HepG2 (cell line): ENCODE measurements around the gene KLHL7. TPM values are rescaled to one million over a fixed set of nuclear protein-coding genes. Genes with fewer than 3 reads are reported as not detected.

Experiments
- ARID2 ChIP-seq: sonication (generic); formaldehyde crosslinking; IDR thresholded peaks from 2 replicates; pipeline ENCODE4 v1.8.1; 2022; ENCODE audit warnings: mild to moderate bottlenecking, missing genetic modification reagents, borderline replicate concordance
- CREB1 ChIP-seq, 2 experiments: fragments of 450-650 bp in 1 of 2; IDR thresholded peaks; 2 replicates each; pipeline ENCODE4 v1.6.1; 2016 to 2017; ENCODE audit warnings: control low read depth in 1 of 2, mild to moderate bottlenecking in 1 of 2, missing compliant biosample characterization in 1 of 2, missing genetic modification characterization in 1 of 2
- DPF2 ChIP-seq: sonication (generic); formaldehyde crosslinking; IDR thresholded peaks from 2 replicates; pipeline ENCODE4 v1.4.0; 2020; ENCODE audit warnings: mild to moderate bottlenecking, low read depth, missing genetic modification reagents, borderline replicate concordance
- EHMT2 ChIP-seq: fragments of 200-600 bp; sonication (generic); IDR thresholded peaks from 2 replicates; pipeline ENCODE4 v1.7.0; 2017; ENCODE audit warnings: antibody characterized with exemption, low read depth, low read length, borderline replicate concordance
- HDAC6 ChIP-seq: fragments of 200-600 bp; sonication (generic); IDR thresholded peaks from 2 replicates; pipeline ENCODE4 v1.7.0; 2017; ENCODE audit warnings: mild to moderate bottlenecking, antibody characterized with exemption, low read length, low read depth
- IRF2 ChIP-seq: IDR thresholded peaks from 2 replicates; pipeline ENCODE4 v1.6.1; 2018; ENCODE audit warnings: missing genetic modification reagents, missing compliant biosample characterization
- SNAPC4 ChIP-seq: sonication (generic); formaldehyde crosslinking; IDR thresholded peaks from 2 replicates; pipeline ENCODE4 v1.4.0; 2020; ENCODE audit warnings: mild to moderate bottlenecking, missing genetic modification reagents
- SOX6 ChIP-seq, 2 experiments: fragments of 450-650 bp in 1 of 2; sonication (generic) in 1 of 2; formaldehyde crosslinking in 1 of 2; IDR thresholded peaks; 2 replicates each; pipeline versions ENCODE4 v1.4.0 to v1.6.1; 2017 to 2020; ENCODE audit warnings: antibody characterized with exemption in 1 of 2, mild to moderate bottlenecking in 1 of 2, missing genetic modification reagents in 1 of 2
- UBTF ChIP-seq: sonication (generic); formaldehyde crosslinking; IDR thresholded peaks from 2 replicates; pipeline ENCODE4 v1.4.0; 2020; ENCODE audit warnings: mild to moderate bottlenecking, missing genetic modification reagents
- ZGPAT ChIP-seq: IDR thresholded peaks from 2 replicates; pipeline ENCODE4 v1.6.1; 2016; ENCODE audit warnings: mild to moderate bottlenecking
- ZNF260 ChIP-seq: sonication (generic); formaldehyde crosslinking; IDR thresholded peaks from 2 replicates; pipeline ENCODE4 v1.4.0; 2020; ENCODE audit warnings: missing genetic modification reagents, low read depth, mild to moderate bottlenecking, borderline replicate concordance
- ZNF33B ChIP-seq: sonication (generic); formaldehyde crosslinking; IDR thresholded peaks from 2 replicates; pipeline ENCODE4 v1.5.1; 2020; ENCODE audit warnings: mild to moderate bottlenecking, missing genetic modification reagents
- ZNF564 ChIP-seq: sonication (generic); formaldehyde crosslinking; IDR thresholded peaks from 2 replicates; pipeline ENCODE4 v1.8.1; 2023; ENCODE audit warnings: mild to moderate bottlenecking, missing genetic modification reagents
- ZNF749 ChIP-seq: sonication (generic); formaldehyde crosslinking; IDR thresholded peaks from 2 replicates; pipeline ENCODE4 v1.8.0; 2022; ENCODE audit warnings: mild to moderate bottlenecking, missing genetic modification reagents, moderate library complexity, borderline replicate concordance
- polyA plus RNA-seq, 8 experiments: library from polyadenylated mRNA; depleted of rRNA in 3 of 8; stranded (reverse) in 7 of 8; unstranded in 1 of 8; fragments of >200 nt; fragmentation: Illumina TruSeq in 4 of 8; extraction: Trizol in 4 of 8; gene quantifications; 2 replicates each; pipeline versions ENCODE4 v1.2.1 to v1.2.3, GENCODE V29; 2011 to 2016; ENCODE audit warnings: low read depth in 4 of 8, missing spikeins in 1 of 8, mixed read lengths in 1 of 8; ENCODE audit not compliant: insufficient read depth in 1 of 8
- total RNA-seq, 5 experiments: library from RNA; depleted of rRNA; stranded (reverse); fragments of >200 nt; fragmentation: Illumina TruSeq; extraction: Trizol; gene quantifications; 2 replicates each; pipeline ENCODE4 v1.2.3, GENCODE V29; 2016; ENCODE audit warnings: low read depth in 1 of 5
- TF ChIP-seq, protein P1 (sequence below): IDR thresholded peaks from 2 replicates; pipeline ENCODE4 v1.6.1; 2012; ENCODE audit warnings: low read length, improper control_type of control experiment

KLHL7 gene
- total and polyA plus RNA-seq, 2 of the 13 experiments (the other 11 are each of a cell fraction or from before 2014, with no cell fraction given) = 16.2 to 34.4 TPM

- TF ChIP-seq SNAPC4 (CRISPR knock-in tag) (no peak), ZGPAT (CRISPR knock-in tag) (peak; percentile 61; the same call in 1 of the 2 replicates), HDAC6 (no peak), ARID2 (CRISPR knock-in tag) (peak; percentile 80; the same call in 1 of the 2 replicates), ZNF749 (CRISPR knock-in tag) (peak; percentile 77; the same call in 1 of the 2 replicates), IRF2 (peak; percentile 74; the same call in 1 of the 2 replicates), ZNF33B (CRISPR knock-in tag) (no peak; the same call in 1 of the 2 replicates), SOX6 (IDR thresholded peaks at IDR 0.05) (no peak), SOX6 (CRISPR knock-in tag; IDR thresholded peaks at IDR 0.05) (peak; percentile 36; the same call in 1 of the 2 replicates), DPF2 (CRISPR knock-in tag) (no peak), CREB1 (IDR thresholded peaks at IDR 0.05) (peak; percentile 94), CREB1 (CRISPR knock-in tag; IDR thresholded peaks at IDR 0.05) (peak; percentile 99), EHMT2 (no peak), UBTF (CRISPR knock-in tag) (peak; percentile 97), ZNF564 (CRISPR knock-in tag) (no peak), ZNF260 (CRISPR knock-in tag) (no peak)
- TF ChIP-seq, protein P1, sequence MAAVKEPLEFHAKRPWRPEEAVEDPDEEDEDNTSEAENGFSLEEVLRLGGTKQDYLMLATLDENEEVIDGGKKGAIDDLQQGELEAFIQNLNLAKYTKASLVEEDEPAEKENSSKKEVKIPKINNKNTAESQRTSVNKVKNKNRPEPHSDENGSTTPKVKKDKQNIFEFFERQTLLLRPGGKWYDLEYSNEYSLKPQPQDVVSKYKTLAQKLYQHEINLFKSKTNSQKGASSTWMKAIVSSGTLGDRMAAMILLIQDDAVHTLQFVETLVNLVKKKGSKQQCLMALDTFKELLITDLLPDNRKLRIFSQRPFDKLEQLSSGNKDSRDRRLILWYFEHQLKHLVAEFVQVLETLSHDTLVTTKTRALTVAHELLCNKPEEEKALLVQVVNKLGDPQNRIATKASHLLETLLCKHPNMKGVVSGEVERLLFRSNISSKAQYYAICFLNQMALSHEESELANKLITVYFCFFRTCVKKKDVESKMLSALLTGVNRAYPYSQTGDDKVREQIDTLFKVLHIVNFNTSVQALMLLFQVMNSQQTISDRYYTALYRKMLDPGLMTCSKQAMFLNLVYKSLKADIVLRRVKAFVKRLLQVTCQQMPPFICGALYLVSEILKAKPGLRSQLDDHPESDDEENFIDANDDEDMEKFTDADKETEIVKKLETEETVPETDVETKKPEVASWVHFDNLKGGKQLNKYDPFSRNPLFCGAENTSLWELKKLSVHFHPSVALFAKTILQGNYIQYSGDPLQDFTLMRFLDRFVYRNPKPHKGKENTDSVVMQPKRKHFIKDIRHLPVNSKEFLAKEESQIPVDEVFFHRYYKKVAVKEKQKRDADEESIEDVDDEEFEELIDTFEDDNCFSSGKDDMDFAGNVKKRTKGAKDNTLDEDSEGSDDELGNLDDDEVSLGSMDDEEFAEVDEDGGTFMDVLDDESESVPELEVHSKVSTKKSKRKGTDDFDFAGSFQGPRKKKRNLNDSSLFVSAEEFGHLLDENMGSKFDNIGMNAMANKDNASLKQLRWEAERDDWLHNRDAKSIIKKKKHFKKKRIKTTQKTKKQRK = no peak
Measured at GRCh38 chr7:23105644-23106056, at the start of gene KLHL7 (continued).
